SK-N-MC (cell line): Measurements from ENCODE around the gene GFY.

ENCODE experiments used
- EZH2 ChIP-seq: fragments of 200-600 bp; sonication (generic); IDR thresholded peaks from one replicate; pipeline ENCODE4 v1.6.1; 2017; ENCODE audit warnings: antibody characterized with exemption
- POLR2AphosphoS5 ChIP-seq: IDR thresholded peaks from 2 replicates; pipeline ENCODE4 v1.6.1; 2012; ENCODE audit warnings: mild to moderate bottlenecking, low read depth, low read length, borderline replicate concordance

- TF ChIP-seq POLR2AphosphoS5: no peak
- no peak for TF ChIP-seq EZH2
Measured at GRCh38 chr19:49441960-49442350, 16.8 kb downstream of the GFY start.
